HPDE6-E6E7 (cell line): Measurements from ENCODE around the gene PKP3.
A peak's percentile ranks its signal among the peaks of the same experiment; 100 is the strongest.
"Not testable (repeated sequence)": the region's sequence is repeated elsewhere in the genome, so short reads cannot be mapped to it uniquely, and the experiment has no call there.

Experiments used
- DNase-seq: peaks from one replicate; pipeline ENCODE4 v3.0.0; 2011; ENCODE audit warnings: missing footprints; ENCODE audit errors: extremely low spot score

Gene PKP3

DNA sequence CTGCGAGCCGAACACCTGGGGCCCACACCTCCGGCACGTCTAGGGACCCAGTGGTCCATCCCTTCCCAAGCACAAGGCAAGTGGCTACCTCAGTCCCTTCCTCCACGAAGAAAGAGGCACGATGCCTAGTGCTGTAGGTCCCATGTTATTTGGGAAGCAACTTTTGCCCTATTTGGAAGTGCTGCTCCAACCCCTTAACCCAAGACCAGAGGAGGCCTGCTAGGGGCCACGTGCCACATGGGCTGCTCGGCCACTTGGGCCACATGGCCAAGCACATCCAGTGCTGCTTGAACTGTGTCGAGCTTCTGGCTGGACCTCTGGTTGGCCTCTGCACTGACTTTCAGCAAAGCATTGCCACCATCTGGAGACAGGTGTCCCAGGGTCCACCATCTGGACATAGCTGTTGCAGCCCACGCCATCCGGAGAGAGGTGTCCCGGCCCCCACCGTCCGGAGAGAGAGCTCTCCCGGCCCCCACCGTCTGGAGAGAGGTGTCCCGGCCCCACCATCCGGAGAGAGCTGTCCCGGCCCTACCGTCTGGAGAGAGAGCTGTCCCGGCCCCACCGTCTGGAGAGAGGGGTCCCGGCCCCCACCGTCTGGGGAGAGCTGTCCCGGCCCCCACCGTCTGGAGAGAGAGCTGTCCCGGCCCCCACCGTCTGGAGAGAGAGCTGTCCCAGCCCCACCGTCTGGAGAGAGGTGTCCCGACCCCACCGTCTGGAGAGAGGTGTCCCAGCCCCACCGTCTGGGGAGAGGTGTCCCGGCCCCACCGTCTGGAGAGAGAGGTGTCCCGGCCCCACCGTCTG is 31.2 kb upstream of the PKP3 start:
- no peak for DNase-seq

DNA sequence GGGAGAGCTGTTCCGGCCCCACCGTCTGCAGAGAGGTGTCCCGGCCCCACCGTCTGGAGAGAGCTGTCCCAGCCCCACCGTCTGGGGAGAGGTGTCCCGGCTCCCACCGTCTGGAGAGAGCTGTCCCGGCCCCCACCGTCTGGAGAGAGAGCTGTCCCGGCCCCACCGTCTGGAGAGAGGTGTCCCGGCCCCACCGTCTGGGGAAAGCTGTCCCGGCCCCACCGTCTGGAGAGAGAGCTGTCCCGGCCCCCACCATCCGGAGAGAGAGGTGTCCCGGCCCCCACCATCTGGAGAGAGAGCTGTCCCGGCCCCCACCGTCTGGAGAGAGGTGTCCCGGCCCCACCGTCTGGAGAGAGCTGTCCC is 30.6 kb upstream of the PKP3 start:
- not testable (repeated sequence) for DNase-seq

DNA sequence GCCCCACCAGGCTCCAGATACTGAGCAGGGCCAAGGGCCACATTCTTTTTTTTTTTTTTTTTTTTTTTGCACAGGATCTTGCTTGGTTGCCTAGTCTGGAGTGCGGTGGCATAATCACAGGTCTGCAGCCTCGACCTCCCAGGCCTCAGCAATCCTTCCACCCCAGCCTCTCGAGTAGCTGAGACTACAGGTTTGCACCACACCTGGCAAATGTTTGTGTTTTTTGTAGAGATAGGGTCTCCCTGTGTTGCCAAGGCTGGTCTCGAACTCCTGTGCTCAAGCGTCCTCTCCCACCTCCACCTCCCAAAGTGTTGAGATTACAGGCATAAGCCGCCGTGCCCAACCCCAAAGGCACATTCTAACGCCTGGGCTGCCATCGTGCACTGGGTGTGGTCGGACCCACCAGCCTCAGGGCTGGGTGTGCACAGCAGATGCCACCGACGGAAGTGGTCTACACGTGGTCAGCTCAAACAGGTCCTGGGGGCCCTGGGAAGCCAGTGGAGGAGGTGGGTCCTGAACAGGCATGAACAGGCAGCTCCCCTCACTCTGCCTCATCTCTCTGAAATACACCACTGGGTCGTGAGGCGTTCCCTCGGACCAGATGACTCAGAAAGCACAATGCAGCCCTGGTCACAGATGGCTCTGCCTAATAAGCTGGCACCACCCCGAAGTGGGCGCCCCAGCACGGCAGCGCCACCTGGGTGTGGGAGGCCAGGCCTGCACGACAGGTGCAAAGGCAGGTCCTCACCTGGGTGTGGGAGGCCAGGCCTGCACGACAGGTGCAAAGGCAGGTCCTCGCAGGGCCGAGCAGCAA is 29.9 kb upstream of the PKP3 start:
- peak; percentile 88 for DNase-seq

DNA sequence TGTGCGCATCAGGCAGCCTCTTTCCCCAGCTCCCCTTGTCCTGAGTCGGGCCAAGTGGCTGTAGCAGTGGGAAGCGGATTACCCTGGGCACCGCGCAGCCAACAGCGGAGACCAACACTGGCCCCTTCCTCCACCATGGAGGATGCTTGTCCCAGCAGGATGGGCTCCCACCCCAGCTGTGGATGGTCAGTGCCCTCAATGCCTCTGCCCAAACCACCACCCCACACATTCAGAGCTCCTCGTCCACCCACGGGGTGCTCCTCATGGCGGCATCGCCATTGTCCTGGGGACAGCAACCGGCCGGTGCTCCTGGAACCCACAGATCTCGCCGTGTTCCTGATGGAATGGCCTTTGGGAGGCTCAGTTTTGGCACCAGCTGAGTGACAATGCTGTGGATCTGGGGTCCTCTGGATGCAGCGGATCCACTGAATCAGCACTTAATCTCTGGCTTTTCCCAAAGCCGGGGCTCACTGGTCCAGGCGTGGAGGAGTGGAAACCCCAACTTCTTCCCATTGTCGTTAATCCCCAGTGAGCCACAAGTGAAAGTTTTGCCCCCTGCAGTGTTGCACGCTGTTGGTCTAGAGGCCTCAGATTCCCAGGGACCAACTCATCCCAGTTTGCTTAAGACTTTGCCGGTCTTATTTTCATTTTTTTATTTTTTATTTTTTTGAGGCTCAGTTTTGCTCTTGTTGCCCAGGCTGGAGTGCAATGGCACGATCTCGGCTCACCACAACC is 28.9 kb upstream of the PKP3 start:
- no peak for DNase-seq

- DNase-seq, result no peak
These were observed 28.2 kb upstream of the PKP3 start for GRCh38 chr11:365831-366230.

GRCh38 chr11:367956-368413 is 26.0 kb upstream of the PKP3 start:
- DNase-seq, result no peak

DNA sequence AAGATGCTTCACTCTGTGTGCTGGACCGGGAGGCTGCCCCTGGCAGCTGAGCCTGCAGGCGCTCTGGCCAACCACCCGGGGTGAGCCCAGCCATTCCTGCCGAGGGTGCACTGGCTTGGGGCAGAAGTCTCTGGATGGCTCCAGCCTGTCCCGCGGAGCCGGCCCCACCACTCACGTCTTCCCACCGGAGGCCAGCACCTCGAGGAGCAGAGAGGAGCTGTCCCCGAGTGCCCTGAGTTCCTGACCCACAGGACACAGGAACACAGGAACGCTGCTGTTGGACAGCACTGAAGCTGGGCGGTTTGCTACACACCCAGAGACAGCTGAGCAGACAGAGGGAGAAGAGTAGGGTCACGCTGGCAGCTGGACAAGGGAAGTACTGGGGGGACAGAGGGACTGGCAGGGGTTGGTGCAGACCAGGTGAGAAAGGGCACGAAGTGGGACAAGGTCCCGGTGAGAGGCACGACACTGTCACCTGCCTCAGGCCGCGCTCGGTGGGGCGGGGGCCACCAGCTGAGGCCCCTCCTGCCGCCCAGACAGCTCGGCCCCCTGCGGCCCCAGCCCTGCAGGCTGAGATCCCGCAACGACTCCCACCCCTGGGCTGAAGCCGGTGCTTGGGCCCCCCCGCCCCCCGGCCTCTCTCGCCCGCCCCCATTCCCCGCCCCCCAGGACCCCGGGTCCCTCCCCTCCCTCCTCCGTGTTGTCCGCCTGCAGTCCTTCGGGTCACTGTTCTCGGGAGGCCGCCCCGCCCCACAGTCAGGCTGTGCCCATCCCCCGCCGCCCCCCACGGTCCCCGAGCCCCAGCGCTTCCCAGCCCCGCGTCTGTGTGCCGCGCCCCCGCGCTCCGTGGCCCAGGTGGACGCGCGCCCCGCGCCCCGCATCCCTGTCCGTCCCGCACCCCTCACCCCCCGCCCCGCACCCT is 25.3 kb upstream of the PKP3 start:
- no peak for DNase-seq

GRCh38 chr11:369336-370018 is 24.5 kb upstream of the PKP3 start, which contains the start of gene B4GALNT4:
B4GALNT4 (plus strand) TSS chr11:369499; CDS start chr11:369804, 305 bp downstream.
- DNase-seq, result peak; percentile 53

GRCh38 chr11:370070-370941 is 23.7 kb upstream of the PKP3 start:
- DNase-seq, result no peak

DNA sequence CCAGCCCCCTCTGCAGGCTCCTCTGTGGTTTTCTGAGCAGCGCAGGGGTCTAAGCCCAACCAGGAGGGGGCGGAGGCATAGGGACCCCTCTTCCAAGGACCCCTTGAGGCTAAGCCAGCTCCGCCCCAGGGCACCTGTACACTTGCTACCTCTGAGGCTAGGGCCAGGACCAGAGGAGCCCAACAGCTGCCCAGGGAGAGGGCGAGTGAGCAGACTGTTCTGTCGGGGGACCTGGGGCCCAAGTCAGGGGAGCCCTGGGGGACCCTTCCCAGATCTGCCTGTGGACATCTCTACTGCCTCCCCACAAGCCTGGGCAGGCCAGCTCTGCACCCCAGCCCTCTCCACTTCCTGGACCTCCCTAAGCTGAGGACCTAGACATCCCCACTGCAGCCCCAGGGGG is 23.0 kb upstream of the PKP3 start:
- no peak for DNase-seq

GRCh38 chr11:371716-372590 is 22.1 kb upstream of the PKP3 start:
- no peak for DNase-seq

DNA sequence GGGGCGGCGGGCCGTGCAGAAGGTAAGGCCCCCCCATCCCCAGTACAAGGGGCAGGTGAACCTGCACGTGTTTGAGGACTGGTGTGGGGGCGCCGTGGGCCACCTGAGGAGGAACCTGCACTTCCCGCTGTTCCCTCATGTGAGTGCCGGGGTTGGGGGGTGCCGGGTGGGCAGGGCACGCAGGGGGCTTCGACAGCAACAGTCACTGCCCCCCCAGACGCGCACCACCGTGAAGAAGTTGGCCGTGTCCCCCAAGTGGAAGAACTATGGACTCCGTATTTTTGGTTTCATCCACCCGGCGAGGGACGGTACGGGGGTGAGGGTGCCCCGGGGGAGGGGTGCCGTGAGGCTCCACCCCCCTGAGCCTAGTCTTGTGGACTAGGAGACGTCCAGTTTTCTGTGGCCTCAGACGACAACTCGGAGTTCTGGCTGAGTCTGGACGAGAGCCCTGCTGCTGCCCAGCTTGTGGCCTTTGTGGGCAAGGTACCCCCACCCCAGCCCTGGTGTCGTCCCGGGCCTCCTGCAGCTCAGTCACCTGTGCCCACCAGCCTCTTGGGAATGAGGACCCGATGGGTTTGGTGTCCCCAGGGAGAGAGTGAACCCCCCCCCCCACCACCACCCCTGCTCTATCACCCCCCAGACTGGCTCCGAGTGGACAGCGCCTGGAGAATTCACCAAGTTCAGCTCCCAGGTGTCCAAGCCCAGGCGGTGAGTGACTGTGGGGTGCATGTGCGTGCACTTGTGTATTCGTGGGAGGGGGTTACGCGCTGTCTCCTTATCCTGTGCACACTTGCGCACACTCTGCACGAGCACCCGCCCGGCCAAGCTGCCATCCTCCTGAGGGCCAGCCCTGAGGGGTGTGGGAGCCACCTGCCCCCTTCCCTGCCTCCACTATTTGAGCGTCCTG is 20.9 kb upstream of the PKP3 start:
- DNase-seq, result no peak

GRCh38 chr11:373716-374551 is 20.1 kb upstream of the PKP3 start:
- no peak for DNase-seq

- DNase-seq, result no peak
These were observed 18.7 kb upstream of the PKP3 start for GRCh38 chr11:375065-376025.

GRCh38 chr11:376531-377173 is 17.4 kb upstream of the PKP3 start:
- DNase-seq, result no peak
